GM18498 (cell line): ENCODE results near the gene DEFB132.
"Not testable (repeated sequence)": the region's sequence is repeated elsewhere in the genome, so short reads cannot be mapped to it uniquely, and the experiment has no call there.

Experiments
- ATAC-seq: cut with Tn5 transposase; IDR thresholded peaks from one replicate; pipeline ENCODE4 v1.9.1; 2021; ENCODE audit warnings: mild to moderate bottlenecking, moderate library complexity; ENCODE audit not compliant: unreplicated experiment

Gene DEFB132, protein sequence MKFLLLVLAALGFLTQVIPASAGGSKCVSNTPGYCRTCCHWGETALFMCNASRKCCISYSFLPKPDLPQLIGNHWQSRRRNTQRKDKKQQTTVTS

DNA sequence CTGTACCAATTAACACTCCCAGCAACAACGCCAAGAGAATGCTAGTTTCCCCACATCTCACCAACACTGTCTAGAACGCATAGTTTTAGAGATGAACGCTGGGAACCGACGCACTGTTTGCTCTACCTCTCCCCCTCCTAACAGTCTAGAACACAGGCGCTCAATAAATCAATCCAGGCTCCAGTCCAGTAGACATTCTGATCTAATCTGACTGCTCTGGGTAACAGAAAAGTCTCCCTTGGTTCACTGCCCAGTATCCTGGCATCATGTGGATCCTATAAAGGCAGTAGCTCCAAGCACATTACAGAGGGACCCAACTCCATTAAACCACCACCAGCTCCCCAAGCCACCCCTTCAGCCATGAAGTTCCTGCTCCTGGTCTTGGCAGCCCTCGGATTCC, at the start of gene DEFB132:
Gene DEFB132, plus strand, starts transcription at position 306 of the 400 bp plus-strand sequence. Its CDS starts 55 bp downstream, at position 361.
- no peak for ATAC-seq

DNA sequence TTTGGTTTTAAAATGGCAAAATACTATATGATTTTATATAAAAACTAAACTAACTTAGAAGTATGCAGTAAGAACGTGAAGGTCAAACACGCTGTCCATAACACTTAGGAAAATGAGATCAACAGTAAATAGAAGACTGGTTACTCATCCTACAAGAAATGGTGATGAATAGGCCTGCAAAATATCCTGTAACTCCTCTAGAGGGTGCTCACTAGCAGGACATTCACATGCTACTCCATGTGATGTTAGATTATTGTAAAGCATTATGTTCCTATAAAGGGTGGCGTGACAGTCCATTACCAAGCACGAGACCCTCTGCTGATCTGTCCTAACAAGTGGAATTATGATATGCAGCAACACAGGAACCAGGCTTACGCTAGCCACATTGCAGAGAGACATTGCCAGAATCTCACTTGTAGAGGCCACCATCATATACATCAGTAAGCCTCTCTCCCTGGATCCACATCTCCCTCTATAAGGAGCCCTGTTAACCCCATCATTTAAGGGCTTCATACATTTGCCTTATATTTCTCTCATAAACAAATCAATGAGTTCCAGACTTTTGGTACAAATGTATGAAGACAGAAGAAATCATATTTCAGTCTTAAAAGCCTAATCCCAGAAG, 48.5 kb upstream of the DEFB132 start:
- ATAC-seq = no peak

DNA sequence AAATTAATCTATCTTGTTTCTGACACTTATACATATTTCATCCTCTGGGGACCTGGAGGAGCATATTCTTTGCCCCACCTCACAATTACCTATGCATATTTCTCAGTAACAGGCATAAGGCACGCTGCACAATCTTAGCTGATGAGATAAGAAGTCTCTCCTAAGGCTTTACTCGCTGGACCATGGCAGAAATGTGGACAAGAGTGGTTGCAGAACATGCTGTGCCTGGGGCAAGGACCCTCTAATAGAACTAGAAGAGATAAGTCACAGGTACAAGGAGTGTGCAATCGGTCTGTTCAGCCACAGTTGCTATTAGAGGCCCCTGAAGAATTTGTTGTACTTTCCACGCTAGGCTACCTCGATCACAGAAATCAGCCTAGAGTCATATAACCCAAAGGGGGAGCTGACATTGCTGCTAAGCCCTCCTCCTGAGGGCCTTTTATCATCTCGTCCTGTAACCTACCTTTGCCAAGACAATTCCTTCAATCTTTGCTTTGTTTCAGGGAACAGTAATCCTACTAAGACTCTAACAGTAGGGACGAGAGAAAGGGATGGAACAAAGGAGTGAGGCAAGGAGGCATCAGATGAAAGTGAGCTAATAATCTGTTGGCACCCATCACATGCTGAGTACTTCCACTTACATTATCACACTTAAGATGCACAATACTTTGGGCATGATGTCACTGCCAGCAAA, 46.6 kb upstream of the DEFB132 start:
- no peak for ATAC-seq

DNA sequence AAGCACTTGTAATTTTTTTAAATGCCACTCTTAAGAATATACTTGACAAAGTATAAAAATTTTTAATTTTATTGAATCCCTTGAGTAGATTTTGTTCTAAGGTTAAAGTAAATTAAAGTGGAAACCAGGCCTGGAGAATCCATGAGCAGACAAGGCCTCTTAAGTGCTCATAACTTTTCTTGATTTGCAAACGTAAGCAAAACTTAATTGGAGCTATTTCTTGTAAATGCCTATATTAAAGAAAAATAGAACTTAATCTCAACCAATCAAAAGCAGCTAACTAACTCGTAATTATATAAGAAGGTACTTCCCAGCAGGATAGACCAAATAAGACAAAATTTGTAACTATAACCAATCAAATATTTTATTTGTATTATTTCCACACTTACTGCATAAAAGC, 43.1 kb upstream of the DEFB132 start:
- ATAC-seq = no peak

DNA sequence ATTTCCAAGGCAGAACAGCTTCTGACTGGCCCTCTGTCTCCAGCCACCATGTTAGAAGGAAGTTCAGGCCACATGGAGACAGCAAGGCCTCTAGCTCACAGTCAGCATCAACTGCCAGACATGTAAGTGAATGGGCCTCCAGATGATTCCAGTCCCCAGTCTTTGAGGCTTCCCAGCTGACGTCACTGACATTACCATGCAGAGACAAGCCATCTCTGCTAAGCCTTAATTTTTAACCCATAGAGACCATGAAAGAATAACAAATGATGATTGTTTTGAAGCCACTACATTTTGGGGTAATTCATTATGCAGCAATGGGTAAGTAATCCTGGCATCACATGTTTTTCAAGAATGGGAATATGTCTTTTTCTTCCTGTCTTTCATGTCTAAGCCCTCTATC, 41.7 kb upstream of the DEFB132 start:
- no peak for ATAC-seq

DNA sequence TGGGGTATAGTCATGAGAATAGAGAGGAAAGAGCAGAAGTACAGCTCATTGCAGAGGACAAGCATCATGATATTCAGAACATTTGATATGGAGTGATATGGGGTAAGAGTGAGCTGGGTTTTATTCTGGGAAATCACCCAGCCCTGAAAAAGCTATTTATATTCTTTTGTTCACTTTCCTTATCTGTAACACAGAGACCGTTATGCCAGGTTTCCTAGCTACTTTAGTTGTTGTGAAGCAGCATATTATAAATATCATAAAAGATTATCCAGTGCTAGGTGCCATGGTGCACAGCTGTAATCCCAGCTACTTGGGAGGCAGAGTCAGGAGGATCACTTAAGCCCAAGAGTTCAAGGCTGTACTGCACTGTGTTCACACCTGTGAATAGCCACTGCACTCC, 40.3 kb upstream of the DEFB132 start:
- no peak for ATAC-seq

DNA sequence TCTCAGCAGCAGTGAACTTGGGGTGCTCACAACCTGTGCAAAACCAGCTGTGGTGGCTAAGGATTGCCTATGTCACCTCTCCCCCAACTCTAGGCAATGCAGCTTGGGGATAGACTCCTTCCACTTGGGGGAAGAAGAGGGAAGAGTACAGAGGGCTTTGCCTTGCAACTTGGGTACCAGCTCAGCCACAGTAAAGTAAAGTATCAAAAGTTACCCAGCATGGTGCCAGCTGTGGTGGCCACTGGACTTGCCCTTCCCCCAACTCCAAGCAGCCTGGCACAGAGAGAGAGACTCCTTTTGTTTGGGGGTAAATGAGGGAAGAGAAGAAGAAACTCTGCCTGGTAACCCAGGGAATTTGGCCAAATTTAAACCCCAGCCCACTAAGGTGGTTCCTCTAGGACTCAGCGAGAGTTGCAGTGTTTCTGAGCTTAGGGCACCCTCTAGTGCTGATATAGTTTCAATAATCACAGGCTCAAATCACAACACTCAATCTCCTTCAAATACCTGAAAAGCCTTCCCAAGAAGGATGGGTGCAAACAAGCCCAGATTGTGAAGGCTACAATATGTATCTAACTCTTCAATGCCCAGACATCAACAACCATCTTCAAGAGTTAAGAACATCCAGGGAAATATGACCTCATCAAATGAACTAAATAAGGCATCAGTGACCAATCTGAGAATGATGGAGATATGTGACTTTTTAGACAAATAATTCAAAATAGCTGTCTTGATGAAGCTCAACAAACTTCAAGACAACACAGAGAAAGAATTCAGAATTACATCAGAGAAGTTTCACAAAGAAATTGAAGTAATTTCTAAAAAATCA, 38.0 kb upstream of the DEFB132 start:
- ATAC-seq = no peak

DNA sequence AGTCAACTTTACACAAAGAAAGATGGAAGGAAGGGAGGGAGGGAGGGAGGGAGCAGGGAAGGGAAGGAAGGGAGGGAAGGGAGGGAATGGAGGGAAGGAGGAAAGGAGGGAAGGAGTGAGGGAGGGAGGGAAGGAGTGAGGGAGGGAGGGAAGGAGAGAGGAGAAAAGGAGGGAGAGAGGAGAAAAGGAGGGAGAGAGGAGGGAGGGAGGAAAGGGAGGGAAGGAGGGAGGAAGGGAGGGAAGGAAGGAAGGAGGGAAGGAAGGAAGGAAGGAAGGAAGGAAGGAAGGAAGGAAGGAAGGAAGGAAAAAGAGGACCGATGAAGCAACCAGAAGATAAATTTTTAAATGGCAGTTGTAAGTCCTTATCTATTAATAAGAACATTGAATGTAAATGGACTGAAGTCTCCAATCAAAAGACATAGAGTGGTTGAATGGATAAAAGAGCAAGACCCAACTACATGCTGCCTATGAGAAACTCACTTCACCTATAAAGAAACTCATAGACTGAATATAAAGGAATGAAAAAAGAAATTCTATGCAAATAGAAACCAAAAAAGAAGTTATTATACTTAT, 36.2 kb upstream of the DEFB132 start:
- no peak for ATAC-seq

DNA sequence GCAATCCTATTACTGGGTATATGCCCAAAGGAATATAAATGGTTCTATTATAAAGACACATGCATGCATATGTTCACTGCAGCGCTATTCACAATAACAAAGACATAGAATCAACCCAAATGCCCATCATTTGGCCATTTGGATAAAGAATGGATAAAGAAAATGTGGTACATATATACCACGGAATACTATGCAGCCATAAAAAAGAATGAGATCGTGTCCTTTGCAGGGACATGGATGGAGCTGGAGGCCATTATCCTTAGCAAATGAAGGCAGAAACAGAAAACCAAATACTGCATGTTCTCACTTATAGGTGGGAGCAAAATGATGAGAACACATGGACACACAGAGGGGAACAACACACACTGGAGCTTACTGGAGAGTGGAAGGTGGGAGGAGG, 31.6 kb upstream of the DEFB132 start:
- ATAC-seq = not testable (repeated sequence)

DNA sequence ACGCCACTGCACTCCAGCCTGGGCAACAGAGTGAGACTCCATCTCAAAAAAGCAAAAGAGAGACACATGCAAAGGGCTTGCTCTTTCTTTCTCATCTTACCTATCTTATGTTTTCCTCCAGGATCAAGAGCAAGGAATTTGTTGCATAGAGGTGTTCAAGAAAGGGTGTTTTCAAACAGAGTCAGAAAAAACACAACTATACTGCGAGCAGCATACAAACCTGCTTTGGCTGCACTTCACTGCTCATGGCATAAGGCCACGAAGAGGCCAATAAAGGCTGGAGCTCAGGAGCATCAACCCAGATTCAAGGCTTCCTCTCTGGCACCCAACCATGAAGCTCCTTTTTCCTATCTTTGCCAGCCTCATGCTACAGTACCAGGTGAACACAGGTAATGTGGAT, 30.6 kb upstream of the DEFB132 start, which contains the start of gene DEFB129:
Gene DEFB129, plus strand, starts transcription at position 301 of the 400 bp plus-strand sequence. Its CDS starts 31 bp downstream, at position 332.
- ATAC-seq = no peak

DNA sequence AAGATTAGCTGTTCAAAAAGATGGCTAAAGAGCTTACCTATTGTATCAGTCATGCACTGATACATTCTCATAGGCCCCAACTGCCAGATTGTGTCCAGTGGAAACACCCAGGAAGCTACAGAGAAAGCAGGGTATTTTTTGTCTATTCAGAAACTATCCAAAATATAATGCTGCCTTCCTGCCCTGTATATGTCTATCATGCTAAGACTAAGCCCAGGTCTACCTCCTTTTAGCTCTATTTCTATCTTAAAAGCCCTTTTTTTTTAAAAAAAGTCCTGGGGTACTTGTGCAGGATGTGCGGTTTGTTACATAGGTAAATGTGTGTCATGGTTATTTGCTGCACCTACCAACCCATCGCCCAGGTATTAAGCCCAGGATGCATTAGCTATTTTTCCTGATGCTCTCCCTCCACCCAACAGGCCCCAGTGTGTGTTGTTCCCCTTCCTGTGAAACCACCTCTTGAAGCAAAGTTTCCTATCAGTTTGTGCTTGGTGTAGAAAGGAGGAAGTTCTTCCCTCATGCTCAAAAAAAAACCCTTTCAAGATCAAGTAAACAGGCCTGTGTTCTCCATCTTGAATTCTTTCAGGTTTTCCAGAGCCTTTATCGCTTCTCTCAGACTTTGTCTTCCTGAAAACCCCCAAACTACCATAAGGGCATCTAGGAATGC, 30.0 kb upstream of the DEFB132 start:
- no peak for ATAC-seq

DNA sequence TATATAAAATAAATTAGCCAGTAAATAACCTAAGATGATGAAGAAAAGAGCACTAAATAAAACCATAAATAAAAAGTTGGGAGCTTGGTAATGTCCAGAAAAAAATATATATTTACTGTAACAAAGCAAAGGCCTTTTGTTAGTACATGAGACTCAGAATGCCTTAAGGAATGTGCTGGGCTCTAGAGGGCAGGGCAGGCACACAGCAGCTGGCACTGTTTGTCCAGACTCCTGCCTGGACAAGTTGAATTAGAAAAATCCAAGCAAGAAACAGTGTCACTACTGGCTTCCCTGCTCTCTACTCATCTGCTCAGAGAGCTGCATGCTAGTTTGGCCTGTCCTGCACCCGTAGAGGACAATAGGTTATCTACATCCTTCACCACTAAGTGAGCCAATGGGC, 21.6 kb upstream of the DEFB132 start:
- no peak for ATAC-seq

DNA sequence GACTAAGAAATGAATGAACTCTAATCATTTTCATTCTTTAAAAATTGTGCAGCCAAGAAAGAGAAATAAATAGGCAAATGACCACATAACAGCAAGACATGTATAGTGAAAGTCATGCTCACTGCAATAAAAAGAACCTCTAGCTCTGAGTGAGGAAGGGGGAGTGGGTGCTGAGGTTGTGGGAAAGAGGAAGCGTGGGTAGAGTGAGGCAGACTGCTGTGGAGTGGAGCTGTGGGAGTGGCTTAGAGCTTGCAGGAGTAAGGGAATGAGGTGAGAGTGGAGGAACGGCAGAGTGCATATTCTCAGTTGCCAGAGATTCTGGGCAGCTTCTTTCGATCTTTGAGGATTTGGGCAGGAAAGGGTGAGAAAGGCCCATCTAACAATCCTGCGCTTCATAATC, 20.0 kb upstream of the DEFB132 start:
- no peak for ATAC-seq

DNA sequence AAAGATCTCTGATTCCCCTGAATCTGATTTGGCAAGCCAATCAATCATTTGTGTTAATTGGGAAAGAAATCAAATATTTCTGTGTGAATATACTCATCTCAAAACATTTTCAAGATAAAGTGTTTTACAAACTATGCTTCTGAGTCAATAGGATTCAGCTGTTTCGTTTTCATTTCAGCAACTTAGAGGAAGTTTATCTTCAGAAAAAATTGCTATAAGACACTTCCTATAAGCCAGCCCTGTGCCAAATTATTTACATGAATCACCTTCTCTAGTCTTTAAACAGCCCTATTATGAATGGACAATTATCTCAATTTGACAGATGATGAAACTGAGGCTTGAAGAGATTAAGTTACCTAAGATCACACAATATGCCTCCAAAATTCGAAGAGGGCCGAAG, 19.6 kb upstream of the DEFB132 start:
- no peak for ATAC-seq

DNA sequence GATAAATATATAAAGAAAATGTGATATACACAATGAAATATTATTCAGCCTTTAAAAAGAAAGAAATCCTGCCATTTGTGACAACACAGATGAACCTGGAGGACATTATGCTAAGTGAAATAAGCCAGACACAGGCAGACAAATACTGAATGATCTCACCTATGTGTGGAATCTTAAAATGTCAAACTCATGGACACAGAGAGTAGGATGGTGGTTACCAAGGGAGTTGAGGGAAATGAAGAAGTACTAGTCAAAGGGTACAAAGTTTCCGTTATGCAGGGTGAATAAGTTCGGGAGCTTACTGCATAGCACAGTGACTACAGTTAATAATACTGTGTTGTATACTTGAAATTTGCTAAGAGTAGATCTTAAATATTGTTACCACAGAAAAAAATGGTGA, 14.6 kb upstream of the DEFB132 start:
- ATAC-seq = no peak

DNA sequence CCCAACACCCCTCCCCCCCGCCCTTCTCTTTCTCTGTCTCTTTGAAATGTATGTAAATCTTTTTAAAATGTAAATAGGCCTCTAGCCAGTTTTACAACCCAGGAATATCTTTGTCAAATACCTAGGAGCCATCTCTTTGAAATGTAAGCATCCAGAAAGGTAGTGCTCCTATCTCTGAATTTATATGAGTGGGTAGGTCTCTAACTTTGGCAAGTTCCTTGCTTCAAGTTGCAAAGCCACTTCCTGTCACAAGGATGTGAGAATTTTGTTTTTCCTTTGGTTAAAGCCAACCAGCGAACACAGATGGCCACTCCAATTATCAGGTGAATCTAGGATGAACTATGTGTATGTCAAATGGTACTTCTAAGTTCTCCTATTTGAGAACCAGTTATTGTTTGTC, 6.2 kb upstream of the DEFB132 start:
- no peak for ATAC-seq

DNA sequence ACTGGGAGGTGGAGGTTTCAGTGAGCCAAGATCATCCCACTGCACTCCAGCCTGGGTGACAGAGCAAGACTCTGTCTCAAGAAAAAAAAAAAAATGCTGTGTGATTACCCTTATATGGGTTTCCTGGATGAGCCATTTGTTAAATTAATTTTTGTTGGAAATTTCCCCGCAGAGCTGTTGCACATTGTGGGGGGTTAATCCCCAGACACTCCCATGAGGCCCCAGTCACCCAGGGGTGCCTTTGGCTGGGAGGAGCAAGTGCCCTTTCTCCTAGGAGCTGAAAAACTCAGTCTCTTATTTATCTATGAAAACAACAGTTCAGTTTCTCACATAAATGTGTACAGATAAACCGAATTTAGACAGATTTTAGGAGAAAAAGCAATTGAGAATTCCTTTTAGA, 4.7 kb upstream of the DEFB132 start:
- no peak for ATAC-seq

DNA sequence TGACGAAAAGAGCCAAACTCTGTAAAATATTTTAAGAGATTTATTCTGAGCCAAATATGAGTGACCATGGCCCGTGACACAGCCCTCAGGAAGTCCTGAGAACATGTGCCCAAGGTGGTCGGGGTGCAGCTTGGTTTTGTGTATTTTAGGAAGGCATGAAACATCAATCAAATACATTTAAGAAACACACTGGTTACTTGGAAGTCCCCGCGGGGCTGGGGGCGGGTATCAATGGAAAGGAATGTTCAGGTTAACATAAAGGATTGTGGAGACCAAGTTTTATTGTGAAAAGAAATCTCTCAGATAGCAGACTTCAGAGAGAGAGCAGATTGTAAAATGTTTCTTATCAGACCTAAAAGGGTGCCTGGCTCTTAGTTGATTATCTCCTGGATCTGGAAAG, 4.1 kb upstream of the DEFB132 start:
- ATAC-seq = not testable (repeated sequence)

DNA sequence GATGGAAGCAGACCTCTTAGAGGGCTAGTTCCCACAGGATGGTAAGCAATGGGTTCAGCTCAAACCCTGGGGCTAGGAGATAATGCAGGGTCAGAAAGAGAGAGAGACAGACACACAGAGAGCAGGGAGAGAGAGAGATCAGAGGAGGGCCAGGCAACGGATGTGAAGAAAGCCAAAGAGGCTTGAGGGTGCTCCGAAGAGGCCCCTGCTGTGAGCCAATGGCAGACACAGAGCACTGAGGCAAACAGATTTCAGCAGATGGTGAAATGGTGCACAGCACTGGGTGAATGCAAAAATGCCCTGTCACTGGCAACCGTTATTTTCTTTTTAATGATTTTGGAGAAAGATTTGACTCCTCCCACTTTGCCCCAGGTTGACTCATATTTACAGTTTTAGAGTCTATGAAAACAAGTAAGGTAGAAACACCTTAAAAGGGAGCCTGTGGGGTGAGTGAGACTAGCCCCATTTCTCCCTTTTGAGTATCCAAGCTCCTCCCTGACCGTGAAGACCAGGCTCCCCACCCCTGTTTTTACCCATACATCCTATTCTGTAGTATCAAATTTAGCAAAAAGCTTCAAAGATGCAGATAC, 840 bp downstream of the DEFB132 start:
- no peak for ATAC-seq

DNA sequence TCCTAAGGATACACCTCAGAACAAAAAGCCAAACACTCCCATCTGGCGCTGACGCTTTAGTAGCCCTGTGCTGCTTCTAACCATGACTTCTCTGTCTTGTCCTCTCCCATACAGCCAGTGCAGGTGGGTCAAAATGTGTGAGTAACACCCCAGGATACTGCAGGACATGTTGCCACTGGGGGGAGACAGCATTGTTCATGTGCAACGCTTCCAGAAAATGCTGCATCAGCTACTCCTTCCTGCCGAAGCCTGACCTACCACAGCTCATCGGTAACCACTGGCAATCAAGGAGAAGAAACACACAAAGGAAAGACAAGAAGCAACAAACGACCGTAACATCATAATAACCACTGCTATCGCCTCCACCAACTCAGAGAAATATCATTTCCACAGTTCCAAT, 1.4 kb downstream of the DEFB132 start:
- no peak for ATAC-seq
